ENCODE measurements around the gene FRY.
A peak's percentile ranks its signal among the peaks of the same experiment; 100 is the strongest.

The FRY gene

DNA sequence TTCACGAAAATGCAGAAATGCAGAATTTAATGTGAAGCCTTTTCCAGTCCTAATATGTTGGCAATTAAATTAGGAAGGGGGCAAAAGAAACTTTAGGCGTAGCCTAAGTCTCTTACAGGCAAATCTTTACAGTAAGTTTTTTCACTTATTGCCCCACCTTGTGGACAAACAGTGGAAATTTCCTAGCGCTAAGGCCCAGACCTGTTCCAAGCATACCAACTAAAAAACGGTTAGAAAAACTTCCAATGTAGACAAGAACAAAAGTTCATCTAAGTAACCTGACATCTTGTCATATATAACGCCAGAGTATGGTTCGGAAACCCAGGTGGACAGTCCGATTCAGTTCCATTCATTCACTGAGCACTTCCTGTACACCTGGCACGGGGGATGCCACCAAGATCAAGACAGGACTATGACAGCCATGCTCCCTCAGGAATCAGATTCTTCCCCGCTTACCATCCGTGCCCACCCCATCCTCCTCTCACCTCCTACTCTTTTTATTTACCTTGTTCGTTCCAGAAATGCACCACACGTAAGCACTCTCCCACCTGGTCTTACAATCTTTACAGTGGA, 278.6 kb downstream of the FRY start:
- DNase-seq (ENCODE audit: low read depth): no peak

DNA sequence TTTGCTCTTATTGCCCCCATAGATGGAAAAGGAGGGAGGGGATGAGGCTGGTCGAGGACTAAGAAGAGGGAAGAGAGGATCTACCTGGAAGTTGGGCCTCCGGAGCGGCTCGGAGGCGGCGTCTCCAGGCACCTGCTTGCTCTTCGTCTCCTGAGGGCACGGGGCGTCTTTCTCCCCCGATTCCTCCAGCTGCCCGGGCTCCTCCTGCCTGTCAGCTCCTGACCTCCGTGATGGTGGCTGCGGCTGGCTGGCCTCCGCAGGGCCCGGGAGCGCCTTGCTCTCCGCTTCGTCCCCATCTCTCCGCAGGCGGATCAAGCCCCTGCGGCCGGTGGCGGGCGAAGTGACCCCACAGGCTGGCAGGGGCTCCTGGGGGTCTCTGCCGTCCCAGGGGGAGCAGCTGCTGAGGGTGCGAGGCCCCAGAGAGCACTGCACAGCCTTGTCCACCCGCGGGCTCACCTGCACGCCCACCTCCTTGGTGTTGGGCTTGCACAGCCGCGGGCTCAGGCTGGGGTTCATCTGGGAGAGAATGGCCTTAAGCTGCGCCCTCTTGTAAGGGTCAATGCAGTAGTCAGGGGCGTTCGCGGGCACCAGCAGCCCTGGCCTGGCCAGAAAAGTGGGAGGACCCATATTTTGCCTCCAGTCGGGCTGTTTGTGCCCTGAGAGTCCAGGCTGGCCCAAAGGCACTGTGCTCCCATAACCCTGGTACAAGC, 279.8 kb downstream of the FRY start:
- DNase-seq (ENCODE audit: low read depth): no peak

DNA sequence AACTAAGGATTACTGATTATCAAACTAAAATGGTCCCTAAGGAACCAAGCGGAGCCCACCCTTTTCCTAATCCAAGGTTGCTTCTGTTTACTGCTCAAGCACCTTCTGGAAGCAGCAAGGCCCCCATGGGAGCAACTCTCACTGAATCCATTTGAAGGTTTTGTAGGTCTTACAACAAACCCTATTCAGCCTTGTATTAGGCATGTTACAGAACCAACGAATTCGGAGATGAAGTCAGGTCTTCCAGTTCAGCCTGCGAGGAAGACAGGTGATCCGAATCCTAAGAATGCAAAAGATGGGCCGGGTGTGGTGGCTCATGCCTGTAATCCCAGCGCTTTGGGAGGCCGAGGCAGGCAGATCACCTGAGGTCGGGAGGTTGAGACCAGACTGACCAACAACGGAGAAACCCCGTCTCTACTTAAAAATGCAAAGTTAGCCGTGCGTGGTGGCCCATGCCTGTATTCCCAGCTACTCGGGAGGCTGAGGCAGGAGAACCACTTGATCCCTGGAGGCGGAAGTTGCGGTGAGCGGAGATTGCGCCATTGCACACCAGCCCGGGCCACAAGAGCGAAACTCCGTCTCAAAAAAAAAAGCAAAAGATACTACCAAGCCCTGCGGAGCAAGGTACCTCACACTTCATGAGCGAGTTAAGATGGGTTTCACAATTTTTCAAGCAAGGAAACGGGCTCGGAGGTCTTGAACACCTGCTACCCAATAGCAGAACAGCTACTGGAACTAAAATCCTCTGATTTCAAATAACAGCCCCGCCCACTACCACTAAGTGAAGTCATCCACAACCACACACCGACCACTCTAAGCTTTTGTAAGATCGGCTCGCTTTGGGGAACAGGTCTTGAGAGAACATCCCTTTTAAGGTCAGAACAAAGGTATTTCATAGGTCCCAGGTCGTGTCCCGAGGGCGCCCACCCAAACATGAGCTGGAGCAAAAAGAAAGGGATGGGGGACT, 283.0 kb downstream of the FRY start:
- DNase-seq (ENCODE audit: low read depth): no peak

DNA sequence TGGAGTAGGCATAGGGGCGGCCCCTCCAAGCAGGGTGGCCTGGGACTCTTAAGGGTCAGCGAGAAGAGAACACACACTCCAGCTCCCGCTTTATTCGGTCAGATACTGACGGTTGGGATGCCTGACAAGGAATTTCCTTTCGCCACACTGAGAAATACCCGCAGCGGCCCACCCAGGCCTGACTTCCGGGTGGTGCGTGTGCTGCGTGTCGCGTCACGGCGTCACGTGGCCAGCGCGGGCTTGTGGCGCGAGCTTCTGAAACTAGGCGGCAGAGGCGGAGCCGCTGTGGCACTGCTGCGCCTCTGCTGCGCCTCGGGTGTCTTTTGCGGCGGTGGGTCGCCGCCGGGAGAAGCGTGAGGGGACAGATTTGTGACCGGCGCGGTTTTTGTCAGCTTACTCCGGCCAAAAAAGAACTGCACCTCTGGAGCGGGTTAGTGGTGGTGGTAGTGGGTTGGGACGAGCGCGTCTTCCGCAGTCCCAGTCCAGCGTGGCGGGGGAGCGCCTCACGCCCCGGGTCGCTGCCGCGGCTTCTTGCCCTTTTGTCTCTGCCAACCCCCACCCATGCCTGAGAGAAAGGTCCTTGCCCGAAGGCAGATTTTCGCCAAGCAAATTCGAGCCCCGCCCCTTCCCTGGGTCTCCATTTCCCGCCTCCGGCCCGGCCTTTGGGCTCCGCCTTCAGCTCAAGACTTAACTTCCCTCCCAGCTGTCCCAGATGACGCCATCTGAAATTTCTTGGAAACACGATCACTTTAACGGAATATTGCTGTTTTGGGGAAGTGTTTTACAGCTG, 283.9 kb downstream of the FRY start, which contains the start of the genes BRCA2 and ZAR1L:
Gene BRCA2 (plus strand): TSS at position 271 of the 790 bp plus-strand sequence. CDS start 953 bp downstream, outside the sequence.
Gene ZAR1L (minus strand): TSS at position 126 of the 790 bp plus-strand sequence. CDS start 3,438 bp downstream, outside the sequence.
- peak; percentile 81 for DNase-seq (ENCODE audit: low read depth)

DNA sequence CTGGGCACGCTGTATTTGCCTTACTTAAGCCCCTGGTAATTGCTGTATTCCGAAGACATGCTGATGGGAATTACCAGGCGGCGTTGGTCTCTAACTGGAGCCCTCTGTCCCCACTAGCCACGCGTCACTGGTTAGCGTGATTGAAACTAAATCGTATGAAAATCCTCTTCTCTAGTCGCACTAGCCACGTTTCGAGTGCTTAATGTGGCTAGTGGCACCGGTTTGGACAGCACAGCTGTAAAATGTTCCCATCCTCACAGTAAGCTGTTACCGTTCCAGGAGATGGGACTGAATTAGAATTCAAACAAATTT, 284.4 kb downstream of the FRY start:
- DNase-seq (ENCODE audit: low read depth): no peak

DNA sequence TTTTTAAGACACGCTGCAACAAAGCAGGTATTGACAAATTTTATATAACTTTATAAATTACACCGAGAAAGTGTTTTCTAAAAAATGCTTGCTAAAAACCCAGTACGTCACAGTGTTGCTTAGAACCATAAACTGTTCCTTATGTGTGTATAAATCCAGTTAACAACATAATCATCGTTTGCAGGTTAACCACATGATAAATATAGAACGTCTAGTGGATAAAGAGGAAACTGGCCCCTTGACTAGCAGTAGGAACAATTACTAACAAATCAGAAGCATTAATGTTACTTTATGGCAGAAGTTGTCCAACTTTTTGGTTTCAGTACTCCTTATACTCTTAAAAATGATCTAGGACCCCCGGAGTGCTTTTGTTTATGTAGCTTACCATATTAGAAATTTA, 284.9 kb downstream of the FRY start:
- no peak for DNase-seq (ENCODE audit: low read depth)

DNA sequence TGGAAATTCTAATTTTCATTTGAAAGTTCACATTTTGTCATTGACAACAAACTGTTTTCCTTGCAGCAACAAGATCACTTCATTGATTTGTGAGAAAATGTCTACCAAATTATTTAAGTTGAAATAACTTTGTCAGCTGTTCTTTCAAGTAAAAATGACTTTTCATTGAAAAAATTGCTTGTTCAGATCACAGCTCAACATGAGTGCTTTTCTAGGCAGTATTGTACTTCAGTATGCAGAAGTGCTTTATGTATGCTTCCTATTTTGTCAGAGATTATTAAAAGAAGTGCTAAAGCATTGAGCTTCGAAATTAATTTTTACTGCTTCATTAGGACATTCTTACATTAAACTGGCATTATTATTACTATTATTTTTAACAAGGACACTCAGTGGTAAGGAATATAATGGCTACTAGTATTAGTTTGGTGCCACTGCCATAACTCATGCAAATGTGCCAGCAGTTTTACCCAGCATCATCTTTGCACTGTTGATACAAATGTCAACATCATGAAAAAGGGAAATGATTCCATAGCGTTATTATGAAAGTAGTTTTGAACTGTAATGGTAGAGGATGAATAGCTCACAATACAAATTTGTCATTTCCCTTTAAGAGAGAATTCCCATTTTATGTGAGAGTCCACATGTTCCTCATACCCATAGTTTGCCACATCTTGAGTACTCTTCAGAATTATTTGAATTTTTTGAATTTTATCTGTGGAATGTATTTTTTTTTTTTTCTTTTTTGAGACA, 286.3 kb downstream of the FRY start:
- DNase-seq (ENCODE audit: low read depth): no peak

DNA sequence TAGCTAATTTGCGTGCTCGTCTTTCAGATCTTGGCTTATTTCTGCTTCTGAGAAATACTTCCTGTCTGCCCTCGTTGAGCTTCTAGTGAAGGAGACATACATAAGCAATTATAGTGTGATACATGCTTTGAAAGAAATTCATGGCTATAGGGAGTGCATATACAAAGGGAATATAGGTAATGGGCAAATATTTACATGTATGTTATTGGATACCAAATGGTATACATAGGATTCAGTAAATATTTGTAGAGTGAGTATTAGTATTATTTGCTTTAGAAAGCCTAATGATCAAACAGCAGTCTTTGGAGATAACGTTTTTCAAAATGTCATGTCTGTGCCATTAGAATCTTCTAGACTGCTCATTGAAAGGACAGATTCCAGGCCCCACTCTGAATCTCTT, 289.0 kb downstream of the FRY start:
- no peak for DNase-seq (ENCODE audit: low read depth)

DNA sequence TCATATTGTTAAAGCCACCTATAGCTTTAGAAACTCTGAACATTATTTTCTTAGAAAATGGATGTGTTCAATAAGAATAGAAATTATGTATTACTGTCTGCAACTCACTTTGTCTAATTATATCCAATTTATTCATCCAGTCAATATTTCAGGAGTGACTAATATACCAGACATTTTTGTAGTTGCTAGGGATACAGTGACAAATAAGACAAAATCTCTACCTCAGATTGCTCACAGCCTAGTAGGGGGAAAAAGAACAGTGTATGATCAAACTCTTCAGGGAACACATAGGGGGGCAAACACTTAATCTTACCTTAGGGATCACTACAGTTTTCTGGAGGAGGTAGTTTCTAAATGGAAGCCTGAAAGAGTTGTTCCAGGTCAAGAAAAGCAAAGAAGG, 292.3 kb downstream of the FRY start:
- peak; percentile 68 for DNase-seq (ENCODE audit: low read depth)

DNA sequence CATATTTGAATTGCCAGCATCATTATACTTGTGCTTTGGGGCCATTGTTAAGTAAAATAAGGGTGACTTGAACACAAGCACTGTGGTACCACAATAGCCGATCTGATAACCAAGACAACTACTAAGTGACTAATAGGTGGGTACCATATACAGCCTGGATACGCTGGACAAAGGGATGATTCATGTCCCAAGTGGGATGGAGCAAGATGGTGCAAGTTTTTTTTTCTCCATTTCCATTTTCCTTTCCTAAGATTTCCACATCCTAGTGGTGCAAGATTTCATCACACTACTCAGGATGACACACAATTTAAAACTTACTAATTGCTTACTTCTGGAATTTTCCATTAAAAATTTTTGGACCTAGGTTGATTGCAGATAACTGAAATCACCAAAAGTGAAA, 298.9 kb downstream of the FRY start:
- DNase-seq (ENCODE audit: low read depth): peak; percentile 92

DNA sequence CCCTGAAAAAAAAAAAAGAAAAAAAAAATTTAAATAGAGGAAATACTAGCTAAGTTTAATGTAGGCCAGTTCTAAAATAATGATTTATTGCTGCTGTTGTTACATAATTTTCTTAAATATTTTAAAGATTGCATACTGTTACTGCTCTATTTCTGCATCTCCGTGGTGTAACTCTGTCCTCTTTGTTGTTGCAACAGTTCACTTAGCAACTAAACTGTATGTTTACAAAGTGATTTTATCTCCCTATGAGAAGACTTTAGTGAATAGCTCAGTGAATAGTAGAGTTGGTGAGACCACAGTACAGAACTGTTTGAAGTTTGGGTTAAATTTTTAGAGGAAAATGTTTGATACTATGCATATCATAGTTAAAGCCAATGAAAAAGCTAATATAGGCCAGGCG, 303.1 kb downstream of the FRY start:
- no peak for DNase-seq (ENCODE audit: low read depth)

DNA sequence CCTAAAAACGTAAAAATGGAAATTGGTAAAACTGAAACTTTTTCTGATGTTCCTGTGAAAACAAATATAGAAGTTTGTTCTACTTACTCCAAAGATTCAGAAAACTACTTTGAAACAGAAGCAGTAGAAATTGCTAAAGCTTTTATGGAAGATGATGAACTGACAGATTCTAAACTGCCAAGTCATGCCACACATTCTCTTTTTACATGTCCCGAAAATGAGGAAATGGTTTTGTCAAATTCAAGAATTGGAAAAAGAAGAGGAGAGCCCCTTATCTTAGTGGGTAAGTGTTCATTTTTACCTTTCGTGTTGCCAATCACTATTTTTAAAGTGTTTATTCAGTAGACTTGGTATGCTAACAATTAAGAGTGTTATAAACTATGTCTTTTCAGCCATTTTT, 309.3 kb downstream of the FRY start:
- no peak for DNase-seq (ENCODE audit: low read depth)

DNA sequence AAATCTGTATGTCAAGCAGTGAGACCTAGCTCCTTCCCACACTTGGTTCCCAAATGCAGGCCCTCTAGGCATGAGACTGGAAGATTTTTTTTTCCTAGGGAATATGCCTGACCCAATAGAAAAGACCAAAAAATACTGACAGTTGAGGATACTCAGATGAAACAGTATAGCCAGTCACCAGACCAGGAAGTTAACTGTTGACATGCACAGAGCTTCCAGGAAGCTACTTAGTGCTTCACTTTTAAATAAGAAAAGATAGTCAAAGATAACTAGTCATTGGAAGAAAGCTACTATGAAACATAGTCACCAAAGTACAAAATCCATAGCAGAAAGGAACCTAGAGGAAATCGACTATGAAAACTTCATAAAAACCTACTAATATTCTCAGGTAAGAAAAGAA, 316.1 kb downstream of the FRY start:
- DNase-seq (ENCODE audit: low read depth): no peak
